DOHH2 (cell line): Measurements from ENCODE around the gene MASP1.

Experiments used
- H3F3A ChIP-seq: fragments of 200-600 bp; sonication (generic), shearing (Covaris generic); 2 replicates; pipeline ENCODE4 v1.6.0; 2016; ENCODE audit warnings: antibody characterized with exemption, mild to moderate bottlenecking; ENCODE audit not compliant: control insufficient read depth, insufficient read depth
- H3K27ac ChIP-seq: fragments of 200-600 bp; sonication (generic); 2 replicates; pipeline ENCODE4 v1.5.1; 2014; ENCODE audit warnings: low read depth, mild to moderate bottlenecking, low read length, moderate library complexity
- H3K27me3 ChIP-seq: fragments of 200-600 bp; sonication (generic); 2 replicates; pipeline ENCODE4 v1.6.1; 2014; ENCODE audit warnings: mild to moderate bottlenecking, low read length, mixed read lengths; ENCODE audit not compliant: control insufficient read depth
- H3K36me3 ChIP-seq: fragments of 200-600 bp; sonication (generic); 2 replicates; pipeline ENCODE4 v1.6.1; 2014; ENCODE audit warnings: mild to moderate bottlenecking, low read length, moderate library complexity, mixed read lengths; ENCODE audit not compliant: control insufficient read depth
- H3K4me1 ChIP-seq: fragments of 200-600 bp; sonication (generic); 2 replicates; pipeline ENCODE4 v1.6.1; 2014; ENCODE audit warnings: mild to moderate bottlenecking, low read length, mixed read lengths; ENCODE audit not compliant: control insufficient read depth
- H3K4me2 ChIP-seq: fragments of 200-600 bp; sonication (generic); 2 replicates; pipeline ENCODE4 v1.6.0; 2014; ENCODE audit warnings: mild to moderate bottlenecking, low read length, moderate library complexity
- H3K4me3 ChIP-seq: fragments of 200-600 bp; sonication (generic); 2 replicates; pipeline ENCODE4 v1.5.1; 2014; ENCODE audit warnings: mild to moderate bottlenecking, low read length, mixed read lengths
- H3K79me2 ChIP-seq: fragments of 200-600 bp; sonication (generic); 2 replicates; pipeline ENCODE4 v1.6.1; 2014; ENCODE audit warnings: mild to moderate bottlenecking, low read length, mixed read lengths; ENCODE audit not compliant: control insufficient read depth
- H3K9me2 ChIP-seq: fragments of 200-600 bp; sonication (generic); replicated peaks from 2 replicates; pipeline ENCODE4 v1.6.1; 2014; ENCODE audit warnings: mild to moderate bottlenecking, low read length, mixed read lengths; ENCODE audit not compliant: control insufficient read depth
- H3K9me3 ChIP-seq: fragments of 200-600 bp; sonication (generic); 2 replicates; pipeline ENCODE4 v1.6.1; 2014; ENCODE audit warnings: antibody characterized with exemption, low read length, mixed read lengths; ENCODE audit not compliant: control insufficient read depth, insufficient read depth
- H4K20me1 ChIP-seq: fragments of 200-600 bp; sonication (generic); 2 replicates; pipeline ENCODE4 v1.6.0; 2014; ENCODE audit warnings: low read depth, mild to moderate bottlenecking, antibody characterized with exemption, low read length, moderate library complexity; ENCODE audit not compliant: control insufficient read depth, insufficient read depth
- EZH2phosphoT487 ChIP-seq: fragments of 200-600 bp; sonication (generic); IDR thresholded peaks from 2 replicates; pipeline ENCODE4 v1.6.1; 2017; ENCODE audit warnings: borderline replicate concordance, mild to moderate bottlenecking, antibody characterized with exemption, low read length, moderate library complexity, mixed read lengths
- TF ChIP-seq, protein P1 (sequence below): fragments of 200-600 bp; sonication (generic); IDR thresholded peaks from one replicate; pipeline ENCODE4 v1.5.1; 2014; ENCODE audit warnings: antibody characterized with exemption, mild to moderate bottlenecking, low read depth, low read length; ENCODE audit not compliant: poor library complexity, severe bottlenecking

MASP1 gene

DNA sequence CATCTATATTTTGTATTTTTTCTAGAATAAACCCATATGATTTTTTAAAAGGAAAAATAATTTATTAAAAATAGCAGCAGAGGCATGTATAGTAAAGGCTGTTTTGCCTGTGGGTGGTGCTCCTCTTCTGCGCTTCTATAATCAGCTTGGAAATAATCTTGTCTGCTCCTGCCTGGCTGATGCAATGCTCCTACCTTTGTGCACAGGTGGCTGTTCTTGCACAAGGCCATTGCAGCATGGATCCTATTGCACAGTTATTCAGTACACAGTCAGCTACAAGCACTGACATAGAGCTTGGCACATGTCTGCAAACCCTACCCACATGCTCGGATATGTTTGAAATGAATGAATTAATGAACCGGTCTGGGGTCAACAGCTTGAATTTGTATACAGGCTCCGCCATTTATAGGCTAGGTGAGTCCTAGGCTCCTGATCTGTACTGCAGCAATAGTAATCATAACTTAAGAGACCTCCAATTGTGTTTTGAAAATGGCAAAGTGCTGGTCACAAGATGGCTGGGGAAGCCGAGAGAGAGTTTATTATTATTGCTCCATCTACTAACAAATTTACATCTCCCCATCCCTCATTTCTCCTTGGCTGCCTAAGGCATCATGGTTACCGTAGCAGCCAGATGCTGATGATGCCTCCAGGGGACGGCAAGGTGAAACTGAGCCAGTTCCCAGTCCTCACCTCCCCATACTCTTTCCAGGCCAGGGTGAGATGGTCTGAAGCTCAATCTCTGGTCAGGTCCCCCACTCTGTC is 94.8 kb downstream of the MASP1 start:
- Histone ChIP-seq H3K27ac (no peak overlapping the region), H3K9me3 (no peaks in the 10 kb centered on the region)

DNA sequence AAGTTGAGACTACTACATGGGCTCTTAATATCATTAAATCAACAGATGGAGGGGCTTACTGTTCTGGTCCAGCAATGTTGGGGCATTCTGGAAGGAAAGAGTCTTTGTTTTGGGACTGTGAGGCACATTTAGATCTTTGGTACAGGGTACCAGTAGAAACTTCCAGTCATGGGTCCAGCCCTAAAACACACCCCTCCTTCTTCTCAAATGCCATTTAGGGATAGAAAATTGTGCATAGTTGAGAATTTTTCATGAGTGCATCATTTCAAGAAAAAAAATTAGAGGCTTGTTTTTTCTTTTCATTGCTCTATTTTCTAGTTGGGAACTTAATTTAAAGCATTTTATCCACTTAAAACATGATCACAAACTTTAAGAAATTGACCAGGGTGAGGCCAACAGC is 98.4 kb downstream of the MASP1 start:
- H3K4me3 ChIP-seq: no peak overlapping the region

More for the DNA sequence above, 94.8 kb downstream of the MASP1 start:
- Histone ChIP-seq H3K79me2 (no peaks in the 10 kb centered on the region), H3K36me3 (no peaks in the 10 kb centered on the region), H3K9me2 (no peaks in the 10 kb centered on the region), H3F3A (no peaks in the 10 kb centered on the region), H3K4me3 (no peak overlapping the region), H3K27me3 (peaks cover 6% of the 10 kb centered on the region; the same call in 1 of the 2 replicates), H3K4me2 (no peak overlapping the region), H3K4me1 (no peaks in the 10 kb centered on the region), H4K20me1 (no peaks in the 10 kb centered on the region)
- TF ChIP-seq EZH2phosphoT487: no peak
- TF ChIP-seq, protein P1, sequence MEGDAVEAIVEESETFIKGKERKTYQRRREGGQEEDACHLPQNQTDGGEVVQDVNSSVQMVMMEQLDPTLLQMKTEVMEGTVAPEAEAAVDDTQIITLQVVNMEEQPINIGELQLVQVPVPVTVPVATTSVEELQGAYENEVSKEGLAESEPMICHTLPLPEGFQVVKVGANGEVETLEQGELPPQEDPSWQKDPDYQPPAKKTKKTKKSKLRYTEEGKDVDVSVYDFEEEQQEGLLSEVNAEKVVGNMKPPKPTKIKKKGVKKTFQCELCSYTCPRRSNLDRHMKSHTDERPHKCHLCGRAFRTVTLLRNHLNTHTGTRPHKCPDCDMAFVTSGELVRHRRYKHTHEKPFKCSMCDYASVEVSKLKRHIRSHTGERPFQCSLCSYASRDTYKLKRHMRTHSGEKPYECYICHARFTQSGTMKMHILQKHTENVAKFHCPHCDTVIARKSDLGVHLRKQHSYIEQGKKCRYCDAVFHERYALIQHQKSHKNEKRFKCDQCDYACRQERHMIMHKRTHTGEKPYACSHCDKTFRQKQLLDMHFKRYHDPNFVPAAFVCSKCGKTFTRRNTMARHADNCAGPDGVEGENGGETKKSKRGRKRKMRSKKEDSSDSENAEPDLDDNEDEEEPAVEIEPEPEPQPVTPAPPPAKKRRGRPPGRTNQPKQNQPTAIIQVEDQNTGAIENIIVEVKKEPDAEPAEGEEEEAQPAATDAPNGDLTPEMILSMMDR: no peak

DNA sequence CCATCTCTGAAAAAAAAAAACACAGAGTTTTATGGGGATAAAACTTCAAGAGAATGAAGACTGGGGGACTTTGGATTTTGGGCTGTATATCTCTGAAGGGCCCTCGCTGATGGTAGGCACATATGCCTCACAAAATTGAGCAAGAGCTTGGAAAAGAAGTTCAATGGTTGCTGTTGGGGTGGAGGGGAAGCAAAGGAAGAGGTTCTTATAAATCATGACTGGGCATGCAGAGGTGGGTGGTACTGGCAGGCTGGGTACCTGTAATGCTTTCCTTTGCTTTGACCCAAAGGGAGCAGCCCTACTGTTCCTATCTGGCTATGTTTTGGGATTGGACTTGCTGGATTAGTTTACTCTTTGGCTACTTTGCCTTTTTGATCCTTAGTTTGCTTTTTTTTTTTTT is 100.3 kb downstream of the MASP1 start:
- Histone ChIP-seq H3K9me2 (no peaks in the 10 kb centered on the region), H3K4me1 (peaks cover 44% of the 10 kb centered on the region)
- no peak for TF ChIP-seq EZH2phosphoT487

More for the DNA sequence above, 98.4 kb downstream of the MASP1 start:
- no peaks in the 10 kb centered on the region for H3K79me2 ChIP-seq
- no peaks in the 10 kb centered on the region for H3K36me3 ChIP-seq
- no peaks in the 10 kb centered on the region for H3K9me3 ChIP-seq
- H3K4me2 ChIP-seq: no peak overlapping the region
- H3K27ac ChIP-seq: no peak overlapping the region
- H3K27me3 ChIP-seq: 0 out of 2 replicates have a peak, but pooled peaks cover 3% of the 10 kb centered on the region
- no peak for TF ChIP-seq EZH2phosphoT487
- TF ChIP-seq, protein P1: no peak
- H3F3A ChIP-seq: 0 out of 2 replicates have a peak, but pooled peaks cover 3% of the 10 kb centered on the region
- no peaks in the 10 kb centered on the region for H4K20me1 ChIP-seq
- peaks cover 25% of the 10 kb centered on the region for H3K4me1 ChIP-seq
- no peaks in the 10 kb centered on the region for H3K9me2 ChIP-seq

DNA sequence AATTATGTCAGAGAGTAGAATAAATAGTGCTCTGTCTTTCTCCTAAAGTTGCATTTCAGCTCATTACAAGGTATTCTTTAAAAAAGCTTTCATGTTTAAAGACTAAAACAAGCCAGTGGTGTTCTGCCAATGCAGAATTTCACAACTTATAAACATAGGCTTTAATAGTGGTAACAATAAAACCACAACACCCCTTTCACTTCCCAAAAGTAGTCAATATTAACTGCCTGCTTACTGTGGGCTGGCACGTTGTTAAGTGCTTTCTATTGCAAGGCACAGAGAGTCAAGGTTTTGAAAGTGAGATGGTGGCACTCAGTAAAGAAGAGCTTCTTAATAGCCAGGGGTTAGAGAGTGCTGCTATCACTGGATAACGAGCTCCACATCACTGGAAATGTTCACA is 102.6 kb downstream of the MASP1 start:
- H3K4me1 ChIP-seq: peaks cover 54% of the 10 kb centered on the region
- H3K4me3 ChIP-seq: peak overlapping the region; percentile 59
- no peaks in the 10 kb centered on the region for H3K79me2 ChIP-seq
- H3K27ac ChIP-seq: peak overlapping the region; percentile 65
- H4K20me1 ChIP-seq: no peaks in the 10 kb centered on the region
- no peaks in the 10 kb centered on the region for H3K36me3 ChIP-seq
- H3K27me3 ChIP-seq: 0 out of 2 replicates have a peak, but pooled peaks cover 3% of the 10 kb centered on the region
- TF ChIP-seq, protein P1: no peak
- no peak for TF ChIP-seq EZH2phosphoT487
- peak overlapping the region; percentile 75 for H3K4me2 ChIP-seq
- no peaks in the 10 kb centered on the region for H3K9me3 ChIP-seq
- H3K9me2 ChIP-seq: no peaks in the 10 kb centered on the region
- 0 out of 2 replicates have a peak, but pooled peaks cover 3% of the 10 kb centered on the region for H3F3A ChIP-seq

More for the DNA sequence above, 100.3 kb downstream of the MASP1 start:
- Histone ChIP-seq H3K27me3 (0 out of 2 replicates have a peak, but pooled peaks cover 3% of the 10 kb centered on the region), H3K79me2 (no peaks in the 10 kb centered on the region), H3K4me3 (no peak overlapping the region), H3F3A (0 out of 2 replicates have a peak, but pooled peaks cover 3% of the 10 kb centered on the region), H4K20me1 (no peaks in the 10 kb centered on the region), H3K4me2 (no peak overlapping the region), H3K9me3 (no peaks in the 10 kb centered on the region), H3K36me3 (no peaks in the 10 kb centered on the region), H3K27ac (no peak overlapping the region)
